Kidney epithelial cell (primary cell): ENCODE results near the gene RTN4. TPM values are rescaled to one million over a fixed set of nuclear protein-coding genes. Genes with fewer than 3 reads are reported as not detected.

Experiments
- DNase-seq: peaks from one replicate; pipeline ENCODE4 v3.0.0-alpha.2; 2010; ENCODE audit warnings: low read depth
- H3K27me3 ChIP-seq: 2 replicates; pipeline ENCODE4 v1.6.0; 2011; ENCODE audit warnings: low read length; ENCODE audit not compliant: control insufficient read depth, insufficient read depth
- H3K36me3 ChIP-seq: 2 replicates; pipeline ENCODE4 v1.5.1; 2011; ENCODE audit warnings: low read length; ENCODE audit not compliant: control insufficient read depth, insufficient read depth
- H3K4me3 ChIP-seq: 2 replicates; pipeline ENCODE4 v1.5.1; 2011; ENCODE audit warnings: low read depth, mild to moderate bottlenecking, control low read depth, low read length
- CTCF ChIP-seq: IDR thresholded peaks from 2 replicates; pipeline ENCODE4 v1.5.1; 2011; ENCODE audit warnings: mild to moderate bottlenecking, moderate library complexity, low read length, control low read depth, inconsistent platforms; ENCODE audit not compliant: insufficient read depth, poor library complexity, severe bottlenecking
- total RNA-seq: library from RNA; depleted of rRNA; stranded (reverse); fragments of >200 nt; gene quantifications from 2 replicates; pipeline ENCODE4 v1.2.3, GENCODE V29; 2015

Gene RTN4
- total RNA-seq, 1 donor from 2014 or later = 382 TPM

- Histone ChIP-seq H3K4me3 (no peak overlapping the region), H3K27me3 (no peaks in the 10 kb centered on the region), H3K36me3 (no peaks in the 10 kb centered on the region)
- TF ChIP-seq CTCF = no peak
- no peak for DNase-seq
Observed at GRCh38 chr2:54975175-54975574, 75.1 kb downstream of the RTN4 start.

GRCh38 chr2:54969940-54970338 lies 80.3 kb downstream of the RTN4 start:
- no peaks in the 10 kb centered on the region for H3K27me3 ChIP-seq
- DNase-seq = no peak
- H3K36me3 ChIP-seq = no peaks in the 10 kb centered on the region
- H3K4me3 ChIP-seq = no peak overlapping the region
- no peak for TF ChIP-seq CTCF

GRCh38 chr2:54969295-54969939 lies 80.8 kb downstream of the RTN4 start:
- no peak overlapping the region for H3K4me3 ChIP-seq
- H3K27me3 ChIP-seq = no peaks in the 10 kb centered on the region
- DNase-seq = no peak
- no peak for TF ChIP-seq CTCF
- no peaks in the 10 kb centered on the region for H3K36me3 ChIP-seq

- H3K36me3 ChIP-seq = no peaks in the 10 kb centered on the region
- no peak for DNase-seq
- H3K27me3 ChIP-seq = no peaks in the 10 kb centered on the region
- no peak overlapping the region for H3K4me3 ChIP-seq
- no peak for TF ChIP-seq CTCF
Observed at GRCh38 chr2:54968561-54969218, 81.6 kb downstream of the RTN4 start.

- no peak for TF ChIP-seq CTCF
- no peak overlapping the region for H3K4me3 ChIP-seq
- H3K36me3 ChIP-seq = no peaks in the 10 kb centered on the region
- no peak for DNase-seq
- H3K27me3 ChIP-seq = no peaks in the 10 kb centered on the region
Observed at GRCh38 chr2:54967759-54968365, 82.4 kb downstream of the RTN4 start.
